HG03521 (cell line): Measurements from ENCODE around the gene GLIS1.
"Not testable (repeated sequence)": the region's sequence is repeated elsewhere in the genome, so short reads cannot be mapped to it uniquely, and the experiment has no call there.

ENCODE experiments used
- ATAC-seq: cut with Tn5 transposase; IDR thresholded peaks from one replicate; pipeline ENCODE4 v1.9.1; 2021; ENCODE audit warnings: mild to moderate bottlenecking, moderate library complexity; ENCODE audit not compliant: unreplicated experiment

Gene GLIS1

DNA sequence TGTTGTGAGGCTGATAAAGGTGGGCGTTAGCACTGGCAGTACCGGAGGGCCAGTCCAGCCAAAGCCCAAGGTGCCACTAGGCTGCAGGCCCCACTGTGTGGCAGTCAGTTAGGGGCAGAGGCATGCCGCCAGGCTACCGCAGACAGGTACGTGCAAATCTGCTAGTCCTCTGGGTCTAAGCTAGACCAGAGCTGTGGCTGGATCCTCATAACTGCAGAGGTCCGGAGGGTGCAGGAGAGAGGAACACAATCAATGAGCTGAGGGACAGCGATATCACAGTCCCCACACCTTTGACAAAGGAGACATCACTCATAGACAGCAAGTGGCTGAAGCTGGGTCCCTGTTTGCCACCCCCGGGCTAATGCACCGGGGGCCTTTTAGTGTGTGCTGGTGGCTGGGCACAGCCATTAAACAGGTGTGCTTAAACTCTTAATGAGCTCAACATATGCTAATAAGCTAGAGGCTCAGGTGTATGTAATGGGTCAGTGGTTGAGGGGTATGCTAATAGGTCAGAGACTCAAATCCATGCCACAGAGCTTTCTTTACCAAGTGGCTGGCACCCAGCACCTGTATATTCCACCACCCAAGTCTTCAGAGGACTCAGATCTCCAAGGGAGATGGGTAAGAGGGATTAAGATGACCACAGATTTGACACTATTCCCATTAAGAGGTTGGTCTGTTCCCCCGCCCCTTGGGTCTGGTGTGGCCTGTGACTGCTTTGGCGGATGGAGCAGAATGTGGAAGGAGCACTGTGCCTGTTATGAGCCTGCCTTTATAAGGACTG is 82.0 kb downstream of the GLIS1 start:
- no peak for ATAC-seq

- no peak for ATAC-seq
Measured at GRCh38 chr1:53655931-53656746, 82.8 kb downstream of the GLIS1 start.

GRCh38 chr1:53654216-53655210 is 84.5 kb downstream of the GLIS1 start:
- no peak for ATAC-seq

GRCh38 chr1:53653631-53654030 is 85.3 kb downstream of the GLIS1 start:
- ATAC-seq: no peak

DNA sequence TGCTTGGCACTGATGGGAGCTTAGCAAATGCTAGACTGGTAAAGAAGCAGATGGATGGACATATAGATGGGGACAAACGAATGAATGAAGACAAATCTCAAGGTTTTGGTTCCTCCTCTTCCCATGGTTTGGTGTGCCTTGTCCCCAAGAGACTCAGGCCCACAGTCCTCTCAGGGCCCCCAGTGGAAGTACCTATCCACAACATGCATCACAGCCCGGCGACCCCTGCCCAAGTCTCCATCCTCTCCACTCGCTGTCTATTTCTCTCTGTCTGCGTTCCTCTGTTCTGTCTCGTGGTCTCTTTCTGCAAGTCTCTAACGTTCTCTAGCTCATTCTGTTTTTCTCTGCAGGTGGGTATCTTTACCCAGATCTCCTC is 85.8 kb downstream of the GLIS1 start:
- ATAC-seq: no peak

- no peak for ATAC-seq
Measured at GRCh38 chr1:53652441-53653199, 86.3 kb downstream of the GLIS1 start.

GRCh38 chr1:53651356-53651755 is 87.6 kb downstream of the GLIS1 start:
- ATAC-seq: no peak

- no peak for ATAC-seq
Measured at GRCh38 chr1:53648516-53648915, 90.4 kb downstream of the GLIS1 start.

GRCh38 chr1:53647915-53648314 is 91.0 kb downstream of the GLIS1 start:
- not testable (repeated sequence) for ATAC-seq

GRCh38 chr1:53646732-53647131 is 92.2 kb downstream of the GLIS1 start:
- ATAC-seq: no peak

GRCh38 chr1:53645690-53646078 is 93.3 kb downstream of the GLIS1 start:
- no peak for ATAC-seq

GRCh38 chr1:53644909-53645689 is 93.9 kb downstream of the GLIS1 start:
- no peak for ATAC-seq

- no peak for ATAC-seq
Measured at GRCh38 chr1:53644496-53644895, 94.5 kb downstream of the GLIS1 start.

DNA sequence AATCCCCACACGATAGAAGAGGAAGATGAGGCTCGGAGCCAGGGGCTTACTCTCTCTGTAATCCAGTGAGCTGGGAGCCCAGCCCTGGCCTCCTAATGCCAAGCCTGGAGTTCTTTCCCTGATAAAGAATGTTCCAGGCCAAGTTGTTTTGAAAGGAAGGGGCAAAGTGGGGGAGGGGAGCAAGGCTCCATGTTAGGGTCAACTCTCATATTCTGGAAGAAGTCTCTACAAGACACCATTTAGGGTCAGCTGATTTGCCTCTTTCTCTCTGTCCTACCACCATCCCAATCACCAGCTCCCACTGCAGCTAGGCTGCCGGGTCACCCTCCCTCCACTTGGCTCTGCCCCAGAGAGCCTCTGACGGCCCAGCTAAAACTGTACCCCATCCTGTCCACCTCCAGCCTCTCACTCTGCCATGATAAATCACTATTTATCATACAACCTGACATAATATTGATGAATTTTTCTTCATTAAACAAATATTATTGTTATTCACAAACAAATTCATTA is 95.0 kb downstream of the GLIS1 start:
- no peak for ATAC-seq

GRCh38 chr1:53643041-53643880 is 95.7 kb downstream of the GLIS1 start:
- no peak for ATAC-seq

- no peak for ATAC-seq
Measured at GRCh38 chr1:53642607-53643006, 96.4 kb downstream of the GLIS1 start.

DNA sequence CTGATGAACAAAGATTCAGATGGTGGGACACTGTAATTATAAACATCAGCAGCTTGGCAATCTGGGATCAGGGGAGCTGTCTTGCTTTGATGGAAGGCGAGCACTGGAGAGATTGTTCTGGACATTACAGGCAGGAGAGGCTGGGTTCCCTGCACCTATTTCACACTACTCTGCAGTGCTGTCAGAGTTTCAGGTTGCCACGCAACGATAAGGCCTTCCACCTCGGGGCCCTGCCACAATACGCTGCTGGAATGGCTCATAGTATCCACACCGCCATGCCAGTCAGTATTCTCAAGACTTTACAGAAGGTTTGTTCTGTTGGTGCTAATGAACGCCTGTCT is 96.8 kb downstream of the GLIS1 start:
- no peak for ATAC-seq

GRCh38 chr1:53641481-53642214 is 97.3 kb downstream of the GLIS1 start:
- no peak for ATAC-seq
